ENCODE results near the gene DAB2IP.
"Not testable (repeated sequence)": the region's sequence is repeated elsewhere in the genome, so short reads cannot be mapped to it uniquely, and the experiment has no call there.

Gene DAB2IP

GRCh38 chr9:121609822-121610637, 41.4 kb upstream of the DAB2IP start:
- no peak for DNase-seq (ENCODE audit: low read depth)
- no peak for TF ChIP-seq CTCF (IDR thresholded peaks at IDR 0.05; ENCODE audit: insufficient read depth, low read depth, low read length, missing control alignments)
- no peak overlapping the region for H3K4me3 ChIP-seq (ENCODE audit: low read depth, low read length)

- no peak for DNase-seq (ENCODE audit: low read depth)
These were observed 40.8 kb upstream of the DAB2IP start for GRCh38 chr9:121610638-121610953.

GRCh38 chr9:121612511-121612998, 38.9 kb upstream of the DAB2IP start:
- no peak for DNase-seq (ENCODE audit: low read depth)
- no peak overlapping the region for H3K4me3 ChIP-seq (ENCODE audit: low read depth, low read length)
- TF ChIP-seq CTCF (IDR thresholded peaks at IDR 0.05; ENCODE audit: insufficient read depth, low read depth, low read length, missing control alignments) = no peak

More at GRCh38 chr9:121610638-121610953, 40.8 kb upstream of the DAB2IP start:
- no peak for TF ChIP-seq CTCF (IDR thresholded peaks at IDR 0.05; ENCODE audit: insufficient read depth, low read depth, low read length, missing control alignments)
- no peak overlapping the region for H3K4me3 ChIP-seq (ENCODE audit: low read depth, low read length)

- H3K4me3 ChIP-seq (ENCODE audit: low read depth, low read length) = no peak overlapping the region
- no peak for TF ChIP-seq CTCF (IDR thresholded peaks at IDR 0.05; ENCODE audit: insufficient read depth, low read depth, low read length, missing control alignments)
- no peak for DNase-seq (ENCODE audit: low read depth)
These were observed 38.3 kb upstream of the DAB2IP start for GRCh38 chr9:121613009-121613752.

GRCh38 chr9:121616123-121616755, 35.2 kb upstream of the DAB2IP start:
- TF ChIP-seq CTCF (IDR thresholded peaks at IDR 0.05; ENCODE audit: insufficient read depth, low read depth, low read length, missing control alignments) = no peak
- no peak for DNase-seq (ENCODE audit: low read depth)
- no peak overlapping the region for H3K4me3 ChIP-seq (ENCODE audit: low read depth, low read length)

- H3K4me3 ChIP-seq (ENCODE audit: low read depth, low read length) = no peak overlapping the region
- TF ChIP-seq CTCF (IDR thresholded peaks at IDR 0.05; ENCODE audit: insufficient read depth, low read depth, low read length, missing control alignments) = no peak
- DNase-seq (ENCODE audit: low read depth) = no peak
These were observed 32.9 kb upstream of the DAB2IP start for GRCh38 chr9:121618504-121618903.

- not testable (repeated sequence) for H3K4me3 ChIP-seq (ENCODE audit: low read depth, low read length); DNase-seq (ENCODE audit: low read depth)
These were observed 32.5 kb upstream of the DAB2IP start for GRCh38 chr9:121618910-121619309.
